Medulla oblongata (tissue), 1 donor: ENCODE data around the gene PPP4R3A.
"Not testable (repeated sequence)": the region's sequence is repeated elsewhere in the genome, so short reads cannot be mapped to it uniquely, and the experiment has no call there.

Experiments used
- DNase-seq: peaks from one replicate; pipeline ENCODE4 v3.0.0-alpha.2; 2015; ENCODE audit errors: extremely low spot score

PPP4R3A gene

DNA sequence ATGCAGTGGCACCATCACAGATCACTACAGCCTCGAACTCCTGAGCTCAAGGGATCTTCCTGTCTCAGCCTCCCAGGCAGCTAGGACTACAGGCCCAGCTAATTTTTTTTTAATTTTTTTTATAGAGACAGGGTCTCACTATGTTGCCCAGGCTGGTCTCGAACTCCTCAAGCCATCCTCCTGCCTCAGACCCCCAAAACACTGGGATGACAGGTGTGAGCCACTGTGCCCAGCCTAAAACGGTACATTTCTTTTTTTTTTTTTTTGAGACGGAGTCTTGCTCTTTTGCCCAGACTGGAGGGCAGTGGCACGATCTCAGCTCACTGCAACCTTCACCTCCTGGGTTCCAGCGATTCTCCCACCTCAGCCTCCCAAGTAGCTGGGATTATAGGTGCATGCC is 100.9 kb downstream of the PPP4R3A start:
- not testable (repeated sequence) for DNase-seq
